ENCODE measurements around the gene UGT1A3.

DNA sequence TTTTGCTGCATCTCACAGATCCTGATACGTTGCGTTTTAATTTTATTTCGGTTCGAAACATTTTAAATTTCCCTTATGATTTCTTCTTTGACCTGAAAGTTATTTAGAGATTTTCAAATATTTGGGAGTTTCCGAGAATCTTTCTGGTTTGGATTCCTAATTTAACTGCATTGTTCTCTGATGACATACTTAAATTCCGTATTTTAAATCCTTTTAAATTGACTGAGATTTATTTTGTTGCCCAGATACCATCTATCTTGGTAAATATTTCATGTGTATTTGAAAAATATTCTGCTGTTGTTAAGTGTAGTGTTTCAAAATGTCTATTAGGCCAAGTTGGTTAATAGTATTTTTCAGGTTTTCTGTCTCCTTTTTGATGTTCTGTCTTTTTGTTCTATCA lies 87.0 kb downstream of the UGT1A3 start:
- TF ChIP-seq, protein P1, sequence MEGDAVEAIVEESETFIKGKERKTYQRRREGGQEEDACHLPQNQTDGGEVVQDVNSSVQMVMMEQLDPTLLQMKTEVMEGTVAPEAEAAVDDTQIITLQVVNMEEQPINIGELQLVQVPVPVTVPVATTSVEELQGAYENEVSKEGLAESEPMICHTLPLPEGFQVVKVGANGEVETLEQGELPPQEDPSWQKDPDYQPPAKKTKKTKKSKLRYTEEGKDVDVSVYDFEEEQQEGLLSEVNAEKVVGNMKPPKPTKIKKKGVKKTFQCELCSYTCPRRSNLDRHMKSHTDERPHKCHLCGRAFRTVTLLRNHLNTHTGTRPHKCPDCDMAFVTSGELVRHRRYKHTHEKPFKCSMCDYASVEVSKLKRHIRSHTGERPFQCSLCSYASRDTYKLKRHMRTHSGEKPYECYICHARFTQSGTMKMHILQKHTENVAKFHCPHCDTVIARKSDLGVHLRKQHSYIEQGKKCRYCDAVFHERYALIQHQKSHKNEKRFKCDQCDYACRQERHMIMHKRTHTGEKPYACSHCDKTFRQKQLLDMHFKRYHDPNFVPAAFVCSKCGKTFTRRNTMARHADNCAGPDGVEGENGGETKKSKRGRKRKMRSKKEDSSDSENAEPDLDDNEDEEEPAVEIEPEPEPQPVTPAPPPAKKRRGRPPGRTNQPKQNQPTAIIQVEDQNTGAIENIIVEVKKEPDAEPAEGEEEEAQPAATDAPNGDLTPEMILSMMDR (IDR thresholded peaks at IDR 0.05) = no peak
- TF ChIP-seq POLR2A (IDR thresholded peaks at IDR 0.05) = no peak

Data from lower leg skin (tissue), 3 donors.